Measurements from ENCODE around the gene VPS26C. TPM values are rescaled to one million over a fixed set of nuclear protein-coding genes. Genes with fewer than 3 reads are reported as not detected.

VPS26C gene
- total RNA-seq, 4 donors from 2014 or later = 47.7 to 60.8 (median 55.4) TPM

GRCh38 chr21:37228003-37228400 lies 39.1 kb downstream of the VPS26C start:
- Histone ChIP-seq H3K27me3 (no peaks in the 10 kb centered on the region), H3K4me1 (no peaks in the 10 kb centered on the region), H3K36me3 (peaks cover 94% of the 10 kb centered on the region), H3K4me3 (no peak overlapping the region), H3K27ac (no peak overlapping the region), H3K9me3 (no peaks in the 10 kb centered on the region)
- WGBS = 98% methylated on average over 16 of the region's 16 CpGs
- DNase-seq (ENCODE audit: low spot score in 2 of 2) = no peak
- TF ChIP-seq POLR2A (IDR thresholded peaks at IDR 0.05) (no peak), POLR2AphosphoS5 (IDR thresholded peaks at IDR 0.05) (no peak), EP300 (IDR thresholded peaks at IDR 0.05) (no peak), CTCF (IDR thresholded peaks at IDR 0.05) (no peak)

- Histone ChIP-seq H3K36me3 (peaks cover 88% of the 10 kb centered on the region), H3K4me3 (no peak overlapping the region), H3K27me3 (no peaks in the 10 kb centered on the region), H3K4me1 (no peaks in the 10 kb centered on the region), H3K9me3 (no peaks in the 10 kb centered on the region), H3K27ac (no peak overlapping the region)
- TF ChIP-seq CTCF (IDR thresholded peaks at IDR 0.05) (no peak), EP300 (IDR thresholded peaks at IDR 0.05) (no peak), POLR2A (IDR thresholded peaks at IDR 0.05) (no peak), POLR2AphosphoS5 (IDR thresholded peaks at IDR 0.05) (no peak)
- no peak for DNase-seq (ENCODE audit: low spot score in 2 of 2)
- WGBS = 92% methylated on average over 25 of the region's 38 CpGs
These were observed 39.8 kb downstream of the VPS26C start for GRCh38 chr21:37227071-37228002.

GRCh38 chr21:37226041-37226920 lies 40.9 kb downstream of the VPS26C start:
- peaks cover 77% of the 10 kb centered on the region for H3K36me3 ChIP-seq
- H3K9me3 ChIP-seq = no peaks in the 10 kb centered on the region
- TF ChIP-seq EP300 (IDR thresholded peaks at IDR 0.05) (no peak), POLR2AphosphoS5 (IDR thresholded peaks at IDR 0.05) (no peak), POLR2A (IDR thresholded peaks at IDR 0.05) (no peak), CTCF (IDR thresholded peaks at IDR 0.05) (no peak)
- DNase-seq (ENCODE audit: low spot score in 2 of 2) = no peak
- WGBS = 95% methylated on average over 17 of the region's 18 CpGs
- no peak overlapping the region for H3K4me3 ChIP-seq
- H3K27ac ChIP-seq = no peak overlapping the region
- H3K27me3 ChIP-seq = no peaks in the 10 kb centered on the region
- H3K4me1 ChIP-seq = no peaks in the 10 kb centered on the region

- DNase-seq (ENCODE audit: low spot score in 2 of 2) = no peak
- Histone ChIP-seq H3K4me1 (peaks cover 5% of the 10 kb centered on the region), H3K9me3 (no peaks in the 10 kb centered on the region), H3K4me3 (no peak overlapping the region), H3K27me3 (no peaks in the 10 kb centered on the region), H3K36me3 (peaks cover 67% of the 10 kb centered on the region), H3K27ac (no peak overlapping the region)
- TF ChIP-seq CTCF (IDR thresholded peaks at IDR 0.05) = no peak
- no peak for TF ChIP-seq EP300 (IDR thresholded peaks at IDR 0.05)
- TF ChIP-seq POLR2A (IDR thresholded peaks at IDR 0.05) = no peak
- no peak for TF ChIP-seq POLR2AphosphoS5 (IDR thresholded peaks at IDR 0.05)
- 88% methylated on average over 19 of the region's 21 CpGs for WGBS
These were observed 42.0 kb downstream of the VPS26C start for GRCh38 chr21:37224861-37225839.
